ENCODE data around the gene SYNDIG1.

- TF ChIP-seq CTCF (conservative IDR thresholded peaks at IDR 0.05; ENCODE audit: low read depth, low read length) (no peak), EZH2 (IDR thresholded peaks at IDR 0.05; ENCODE audit: borderline replicate concordance, low read depth, low read length, poor library complexity, severe bottlenecking) (peak; percentile 58)
These were observed at the start of gene SYNDIG1 for GRCh38 chr20:24469116-24469893.

Data from A673 (cell line).